ENCODE results near the gene NPEPL1.

Gene NPEPL1

DNA sequence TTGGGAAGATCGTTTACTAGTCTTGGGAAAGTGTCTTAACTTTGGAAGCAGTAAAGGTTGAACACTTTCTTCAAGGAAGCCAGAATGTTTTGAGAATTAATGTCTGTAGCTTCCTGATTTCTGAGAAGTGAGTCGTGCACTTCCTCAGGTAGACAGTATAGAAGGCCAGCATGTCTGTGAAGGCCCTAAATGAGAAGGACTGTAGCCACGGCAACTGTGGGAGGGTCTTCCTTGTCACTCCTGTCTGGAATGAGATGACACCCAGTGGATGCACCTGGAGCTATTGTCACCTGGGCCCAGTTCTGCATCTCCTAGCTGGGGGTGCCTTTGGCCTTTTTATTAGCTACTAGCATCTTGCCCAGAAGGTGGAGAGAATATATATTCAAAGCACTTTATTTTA lies 32.8 kb upstream of the NPEPL1 start:
- peak in 1 of 2 experiments; percentile 25 for DNase-seq

- DNase-seq: peak; percentile 30 to 38
Observed at GRCh38 chr20:58660855-58661597, 31.6 kb upstream of the NPEPL1 start.

DNA sequence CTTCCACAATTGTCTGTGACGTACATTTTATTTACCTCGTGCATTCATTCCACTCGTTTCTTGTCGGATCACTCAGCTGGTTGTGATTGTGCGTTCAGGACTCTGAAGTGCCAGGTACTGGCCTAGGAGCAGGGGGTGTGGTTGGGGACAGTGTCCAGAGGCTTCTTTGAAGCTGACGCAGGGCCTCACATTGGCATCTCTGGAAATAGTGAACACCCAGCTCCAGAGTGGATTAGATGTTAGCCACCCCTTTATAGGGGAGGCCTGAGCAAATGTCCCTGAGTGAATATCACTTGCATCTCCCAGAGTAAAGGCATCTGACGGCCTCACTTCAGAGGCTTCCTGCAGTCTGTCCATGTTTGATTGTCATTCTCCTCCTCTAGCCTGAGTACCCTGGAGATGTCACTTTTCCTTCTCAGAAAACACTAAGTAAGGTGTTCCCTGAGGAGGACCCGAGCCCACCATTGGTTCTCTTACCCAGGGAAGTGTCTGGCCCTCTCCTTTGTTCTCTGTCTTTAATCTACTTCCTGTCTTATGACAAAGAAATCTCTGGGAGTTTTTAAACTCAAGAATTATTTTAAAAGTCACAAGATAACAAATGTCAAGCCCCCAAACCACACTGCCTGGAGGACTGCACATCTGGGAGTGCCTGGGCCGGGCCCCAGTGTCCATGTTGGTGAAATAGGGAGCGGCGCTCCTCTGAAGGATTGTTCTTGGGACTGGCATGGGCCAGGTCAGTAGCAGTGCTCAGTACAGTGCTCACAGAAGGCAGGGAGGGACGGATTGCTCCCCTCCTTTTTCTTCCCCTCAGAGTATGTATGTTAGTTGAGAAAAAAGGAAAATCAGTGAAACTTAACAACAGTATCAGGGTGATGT lies 30.8 kb upstream of the NPEPL1 start:
- DNase-seq: no peak

DNA sequence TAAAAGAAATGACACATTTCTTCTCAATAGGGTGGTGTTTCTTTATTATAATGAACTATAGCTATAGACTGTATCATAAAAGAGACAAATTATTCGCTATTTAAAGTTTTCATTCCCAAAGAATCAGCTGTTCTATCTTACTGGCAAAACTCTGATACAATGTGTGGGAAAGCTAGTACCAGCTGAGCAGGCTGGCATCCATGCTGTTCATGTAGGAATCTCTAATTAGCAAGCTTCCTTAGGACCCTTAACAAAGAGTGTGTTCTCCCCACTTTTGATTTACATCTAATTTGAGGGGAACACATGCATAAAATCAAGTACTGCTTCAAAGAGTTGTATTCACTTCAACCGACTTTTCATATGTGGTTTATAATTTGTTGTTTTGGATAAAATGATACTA lies 28.3 kb upstream of the NPEPL1 start:
- DNase-seq: no peak

- DNase-seq: no peak
Observed at GRCh38 chr20:58664883-58665282, 27.7 kb upstream of the NPEPL1 start.

DNA sequence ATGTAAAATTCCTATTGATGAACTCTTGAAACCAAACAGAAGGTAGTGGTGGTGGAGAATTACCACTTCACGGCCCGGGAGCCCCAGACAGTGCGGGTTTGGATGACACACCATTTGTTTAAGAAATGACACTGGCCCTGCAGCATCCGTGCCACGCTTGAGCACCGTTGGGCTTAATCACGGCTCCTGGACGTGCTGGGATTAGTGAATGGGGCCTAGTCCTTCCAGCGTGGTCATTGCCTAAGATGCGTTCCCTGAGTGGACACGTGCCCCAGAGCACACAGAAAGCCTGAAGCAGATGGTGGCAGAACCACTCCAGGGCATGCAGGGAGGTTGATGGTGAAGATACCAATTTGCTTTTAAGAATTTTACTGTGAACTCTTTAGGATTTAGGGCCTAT lies 27.0 kb upstream of the NPEPL1 start:
- DNase-seq: no peak

- DNase-seq: no peak
Observed at GRCh38 chr20:58666702-58667101, 25.9 kb upstream of the NPEPL1 start.

GRCh38 chr20:58667975-58668374 lies 24.6 kb upstream of the NPEPL1 start:
- DNase-seq: no peak

GRCh38 chr20:58668901-58669286 lies 23.7 kb upstream of the NPEPL1 start:
- DNase-seq: no peak

DNA sequence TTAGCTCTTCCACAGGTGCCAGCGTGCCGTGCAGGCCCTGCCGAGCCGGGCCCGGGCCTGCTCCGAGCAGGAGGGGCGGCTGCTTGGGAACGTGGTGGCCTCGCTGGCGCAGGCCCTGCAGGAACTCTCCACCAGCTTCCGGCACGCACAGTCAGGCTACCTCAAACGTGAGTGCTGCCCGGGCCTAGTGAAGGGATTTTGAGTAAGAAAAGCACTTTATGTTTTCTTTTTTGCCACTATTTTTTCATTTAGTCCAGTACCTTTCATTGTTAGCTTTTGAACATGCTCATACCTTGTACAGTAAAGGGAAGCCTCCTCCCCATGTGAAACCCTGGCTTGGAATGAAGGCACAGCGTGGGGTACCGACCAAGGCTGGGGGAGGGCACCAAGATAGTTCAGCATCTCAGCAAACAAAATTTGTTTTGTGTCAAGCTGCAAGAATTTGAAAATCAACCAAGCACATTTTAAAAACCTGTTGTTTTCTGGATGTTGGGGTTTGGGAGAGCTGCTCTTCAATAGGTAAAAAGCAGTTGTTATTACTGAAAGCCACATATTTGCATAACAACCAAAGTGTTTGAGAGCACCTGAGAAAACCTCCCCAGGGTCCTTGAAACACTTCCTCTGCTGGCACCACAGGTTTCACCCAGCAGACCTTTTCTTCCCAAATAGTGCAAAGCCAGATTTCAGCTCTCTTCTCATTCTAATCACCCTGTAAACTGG lies 23.2 kb upstream of the NPEPL1 start:
- no peak for DNase-seq

DNA sequence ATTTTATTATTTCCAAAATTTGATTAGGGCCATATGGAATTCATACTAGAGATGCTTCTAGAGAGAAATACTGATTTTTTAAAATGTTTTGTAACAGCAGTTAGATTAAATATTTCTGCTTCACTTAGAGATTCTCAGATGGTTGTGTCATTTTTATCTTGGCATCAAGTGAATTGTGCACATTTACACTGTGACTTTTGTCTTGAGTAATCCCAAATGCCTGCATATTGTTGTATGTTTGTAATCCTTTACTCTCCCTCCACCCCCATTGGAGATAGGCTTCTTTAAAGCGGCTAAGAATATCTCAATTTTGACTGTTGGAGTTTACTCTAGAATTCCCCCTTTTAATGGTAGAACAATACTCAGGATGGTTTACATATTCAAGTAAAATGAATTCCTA lies 22.5 kb upstream of the NPEPL1 start:
- DNase-seq: no peak

- DNase-seq: no peak
Observed at GRCh38 chr20:58670659-58671058, 21.9 kb upstream of the NPEPL1 start.

- DNase-seq: no peak
Observed at GRCh38 chr20:58673119-58673518, 19.5 kb upstream of the NPEPL1 start.

DNA sequence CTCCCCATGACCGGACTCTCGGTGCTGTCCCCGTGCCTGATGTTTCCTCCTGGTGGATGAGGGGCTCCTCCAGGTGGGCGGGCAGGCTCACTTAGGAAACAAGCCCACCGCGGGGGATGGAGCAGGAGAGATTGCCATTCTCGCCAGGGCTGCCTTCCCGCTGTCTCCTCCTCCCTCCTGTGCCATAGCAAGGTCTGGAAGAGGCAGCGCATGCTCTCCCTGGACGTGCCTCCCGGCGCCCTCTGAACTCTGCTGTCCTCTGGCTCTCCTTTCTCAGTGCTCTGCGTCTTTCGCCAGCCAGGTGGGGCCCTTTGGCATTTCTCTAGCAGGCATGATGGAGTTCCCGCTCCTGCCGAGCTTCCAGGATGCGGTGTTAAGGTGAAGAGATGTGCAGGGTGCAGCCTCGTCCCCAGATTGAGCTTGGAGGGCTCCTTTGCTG lies 17.4 kb upstream of the NPEPL1 start:
- DNase-seq: no peak

- no peak for DNase-seq
Observed at GRCh38 chr20:58675641-58676040, 17.0 kb upstream of the NPEPL1 start.

DNA sequence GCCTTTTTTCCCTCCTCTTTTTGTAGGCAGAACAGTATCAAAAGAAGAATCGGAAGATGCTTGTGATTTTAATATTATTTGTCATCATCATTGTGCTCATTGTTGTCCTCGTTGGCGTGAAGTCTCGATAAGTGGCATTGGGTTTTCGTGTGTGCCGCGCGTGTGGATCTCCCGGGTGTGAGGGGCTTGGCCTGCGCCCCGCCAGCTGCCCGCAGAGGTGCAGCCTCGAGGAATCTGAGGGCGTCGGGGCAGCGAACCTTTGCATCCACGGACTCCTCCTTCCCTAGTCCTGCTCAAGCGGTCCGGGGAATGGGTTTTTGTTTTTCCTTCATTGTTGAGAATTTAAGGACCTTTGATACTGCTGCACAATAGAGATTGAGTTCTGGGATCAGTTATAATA lies 16.4 kb upstream of the NPEPL1 start:
- no peak for DNase-seq

DNA sequence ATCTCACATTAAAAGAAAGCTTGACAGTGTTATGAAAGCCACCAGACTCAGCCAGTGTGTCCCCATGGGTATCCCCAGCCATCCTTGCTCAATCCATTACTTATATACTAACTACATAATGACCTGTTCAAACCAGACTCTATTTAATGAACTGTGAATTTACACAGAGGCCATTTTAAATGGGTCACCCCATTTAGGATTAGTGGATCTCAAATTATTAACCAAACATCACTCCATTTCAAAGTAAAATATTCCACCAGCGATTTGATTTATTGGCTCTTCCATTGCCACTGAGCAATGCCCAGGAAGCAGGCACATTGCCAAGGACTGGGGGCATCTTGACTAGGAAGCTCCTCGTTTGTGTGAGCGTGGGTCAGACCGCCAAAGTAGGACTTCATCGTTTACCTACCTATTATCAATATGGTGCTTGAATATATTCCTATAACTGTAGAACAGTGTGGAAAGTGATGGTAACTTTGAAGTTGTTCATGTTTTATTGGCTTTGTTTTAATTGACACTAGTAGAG lies 15.5 kb upstream of the NPEPL1 start:
- DNase-seq: no peak

DNA sequence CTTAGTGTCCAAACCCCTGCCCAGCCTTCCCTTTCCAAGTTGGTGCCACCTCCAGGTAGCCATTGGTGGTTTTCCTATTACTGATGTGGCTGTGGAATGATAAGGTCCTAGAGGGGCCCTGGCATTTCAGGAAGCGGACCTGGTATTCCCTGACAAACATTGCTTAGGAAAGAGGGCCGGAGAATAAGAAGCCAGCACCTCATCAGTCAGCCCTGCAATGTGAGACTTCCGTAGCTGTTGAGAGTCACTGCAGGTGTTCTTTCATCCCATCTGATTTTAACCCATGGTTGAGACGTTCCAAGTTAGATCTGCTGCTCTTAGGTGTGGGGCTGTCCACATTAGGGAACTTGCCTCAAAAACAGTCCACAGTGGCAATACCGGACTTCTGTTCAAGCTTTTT lies 14.8 kb upstream of the NPEPL1 start:
- DNase-seq: no peak

- DNase-seq: no peak
Observed at GRCh38 chr20:58678806-58679205, 13.8 kb upstream of the NPEPL1 start.

- DNase-seq: no peak
Observed at GRCh38 chr20:58682656-58683531, 9.7 kb upstream of the NPEPL1 start.

- DNase-seq: no peak
Observed at GRCh38 chr20:58684291-58684690, 8.3 kb upstream of the NPEPL1 start.

- no peak for DNase-seq
Observed at GRCh38 chr20:58685988-58686387, 6.6 kb upstream of the NPEPL1 start.

Data from activated CD4-positive, alpha-beta T cell treated with anti-CD3 and anti-CD28 coated beads, Interleukin-2, amount 50 U/mL, for 48 hours (primary cell).